Activated T-cell treated with anti-CD3 and anti-CD28 coated beads, Interleukin-2, amount 50 U/mL, for 48 hours (primary cell): ENCODE measurements around the gene ZNF319.

Experiments
- DNase-seq, 2 experiments: peaks; one replicate each; pipeline ENCODE4 v3.0.0-alpha.2; 2020

The ZNF319 gene

DNA sequence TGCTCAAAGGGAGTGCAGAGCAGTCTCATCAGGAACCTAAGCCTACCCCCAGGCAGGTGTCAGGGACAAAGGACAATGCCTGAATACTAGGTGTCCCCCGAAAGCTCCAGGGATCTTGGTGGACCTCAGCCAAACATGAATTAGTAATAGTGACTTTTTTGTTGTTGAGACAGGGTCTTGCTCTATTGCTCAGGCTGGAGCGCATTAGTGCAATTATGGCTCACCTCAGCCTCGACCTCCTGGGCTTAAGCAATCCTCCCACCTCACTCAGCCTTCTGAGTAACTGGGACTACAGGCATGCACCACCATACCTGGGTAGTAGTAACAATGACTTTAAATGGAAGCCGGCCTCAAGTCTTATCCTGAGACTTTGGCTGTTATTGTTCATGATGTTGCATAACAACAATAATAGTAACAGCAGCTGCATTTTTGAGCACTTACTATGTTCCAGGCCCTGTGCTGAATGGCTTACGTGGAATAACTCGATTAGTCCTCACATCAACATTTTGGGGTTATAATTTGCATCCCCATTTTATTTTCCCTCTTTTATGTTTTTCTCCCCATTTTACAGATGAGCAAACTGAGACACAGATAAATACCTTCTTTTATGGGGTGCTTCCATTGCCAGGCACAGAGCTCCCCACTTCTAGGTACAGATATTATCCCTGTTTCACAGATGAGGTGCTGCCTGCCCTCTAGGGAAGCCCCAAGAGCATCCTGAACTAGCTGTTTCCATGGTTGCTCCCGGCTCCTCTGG, 49.1 kb downstream of the ZNF319 start:
- no peak for DNase-seq

- no peak for DNase-seq
Observed at GRCh38 chr16:57950382-57950781, 50.1 kb downstream of the ZNF319 start.

DNA sequence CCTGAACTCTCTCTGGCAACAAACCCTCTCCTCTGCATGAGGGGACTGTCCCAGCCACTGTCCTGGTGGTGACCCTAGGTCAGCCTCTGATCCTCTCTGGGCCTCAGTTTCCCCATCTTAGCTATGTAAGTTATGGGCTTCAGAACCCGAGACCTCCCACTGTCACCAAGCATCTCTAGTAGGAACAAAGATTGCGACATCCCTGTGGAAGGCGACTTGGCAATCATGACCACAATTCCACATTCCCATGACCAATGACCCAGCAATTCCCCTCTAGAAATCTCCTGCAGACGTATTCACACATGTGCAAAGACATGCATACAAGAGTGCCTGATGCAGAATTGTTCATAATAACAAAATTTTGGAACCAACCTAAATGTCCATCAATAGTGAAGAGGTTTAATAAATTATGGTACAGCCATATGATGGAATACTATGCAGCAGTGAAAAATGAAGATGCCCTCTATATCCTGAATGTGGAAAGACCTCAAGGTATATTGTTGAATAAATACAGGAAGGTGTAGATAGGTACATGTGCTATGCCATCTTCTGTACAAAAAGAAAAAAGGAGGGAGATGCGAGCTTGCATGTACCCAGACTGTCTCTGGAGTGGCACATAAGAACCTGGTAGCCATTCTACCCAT, 50.8 kb downstream of the ZNF319 start:
- DNase-seq = no peak

DNA sequence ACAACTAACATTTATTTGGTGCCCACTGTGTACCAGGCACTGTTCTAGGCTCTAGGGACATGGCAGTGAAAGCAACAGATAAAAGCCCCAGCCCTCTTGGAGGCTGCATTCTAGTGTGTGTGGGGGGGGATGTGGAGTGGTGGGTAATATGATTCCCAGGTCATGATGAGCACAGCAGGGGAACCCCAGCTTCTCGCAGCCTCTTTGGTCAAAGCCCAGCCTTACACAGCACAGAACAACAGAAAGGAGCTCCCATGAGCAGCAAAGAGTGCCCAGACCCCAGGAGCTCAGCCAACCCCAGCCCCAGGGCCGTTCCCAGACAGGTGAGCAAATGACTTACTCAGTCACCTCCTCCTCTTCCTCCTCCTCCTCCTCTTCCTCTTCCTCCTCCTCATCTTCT, 51.5 kb downstream of the ZNF319 start:
- no peak for DNase-seq

GRCh38 chr16:57948027-57948426, 52.4 kb downstream of the ZNF319 start:
- DNase-seq = no peak

DNA sequence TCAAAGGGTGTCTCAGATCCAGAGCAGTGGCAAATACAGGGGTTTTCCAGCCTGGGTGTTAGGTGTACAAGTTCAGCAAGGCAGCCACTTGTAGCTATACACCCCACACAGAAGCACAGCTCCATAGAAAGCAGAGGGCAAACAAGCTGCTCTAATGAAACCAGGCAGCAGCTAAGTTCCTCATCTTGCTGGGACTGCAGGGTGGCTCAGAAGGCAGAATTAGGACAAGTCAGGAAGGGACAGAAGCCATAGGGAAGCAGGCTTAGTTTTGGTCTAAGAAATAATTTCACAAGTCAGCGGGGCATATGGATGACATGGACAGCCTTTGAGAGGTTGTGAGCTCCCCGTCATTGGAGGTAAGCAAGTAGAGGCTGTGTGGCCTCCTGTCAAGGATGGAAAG, 53.2 kb downstream of the ZNF319 start:
- no peak for DNase-seq

- no peak for DNase-seq
Observed at GRCh38 chr16:57946181-57946801, 54.2 kb downstream of the ZNF319 start.

DNA sequence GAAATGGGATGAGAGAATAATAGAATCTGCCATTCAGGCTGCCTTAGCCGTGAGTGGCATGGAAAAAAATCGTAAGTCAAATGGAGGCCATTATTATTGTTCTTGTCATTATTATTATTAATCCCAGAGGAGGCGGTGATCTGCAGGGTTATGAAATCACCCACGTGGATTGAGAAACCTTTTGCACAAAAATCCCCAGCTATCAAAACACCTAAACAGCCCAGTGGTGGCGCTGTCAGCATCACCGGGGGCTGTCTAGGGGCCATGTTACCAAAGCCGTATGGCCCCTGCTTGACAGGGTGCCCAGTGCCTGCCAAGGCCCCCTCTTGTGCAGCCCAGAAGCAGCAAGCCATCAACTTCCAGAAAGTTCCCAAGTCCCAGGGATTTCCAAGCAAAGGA, 54.7 kb downstream of the ZNF319 start:
- DNase-seq = no peak

DNA sequence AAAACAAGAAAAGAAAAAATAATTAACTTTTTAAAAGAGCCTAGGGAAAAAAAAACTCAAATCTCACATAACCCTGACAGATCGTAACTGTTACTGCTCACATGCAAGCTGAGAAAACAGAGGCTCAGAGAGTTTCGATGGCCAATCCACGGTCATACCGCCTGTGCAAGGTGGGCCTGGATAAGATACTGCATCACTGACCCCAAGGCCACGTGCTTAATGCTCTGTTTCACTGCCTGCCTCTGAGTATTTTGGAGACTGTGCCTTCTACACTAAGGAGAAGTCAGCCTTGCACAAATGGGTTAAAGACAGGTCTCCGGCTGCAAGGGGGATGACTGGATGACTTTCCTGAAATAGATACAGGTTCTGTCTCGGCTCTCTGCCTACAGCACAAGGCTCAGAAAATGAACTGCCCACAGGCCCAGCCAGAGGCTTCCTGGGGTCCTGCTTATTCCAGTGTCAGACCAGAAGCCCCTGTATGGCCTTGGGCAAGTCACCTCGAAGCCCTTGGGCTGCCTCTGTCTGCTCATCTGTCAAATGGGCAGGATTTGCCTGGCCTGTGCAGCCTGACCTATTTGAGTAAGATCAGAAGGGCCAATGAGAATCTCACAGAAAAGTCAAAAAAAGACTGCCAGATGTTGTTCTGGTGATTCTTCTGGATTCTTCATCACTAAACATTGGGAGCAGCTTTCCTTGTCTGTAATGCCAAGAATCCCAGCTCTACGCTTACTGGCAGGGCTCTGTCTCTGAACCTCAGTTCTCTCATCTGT, 55.3 kb downstream of the ZNF319 start:
- no peak for DNase-seq
